GM12878 (cell line): ENCODE data around the gene ACTN3. TPM values are rescaled to one million over a fixed set of nuclear protein-coding genes. Genes with fewer than 3 reads are reported as not detected.

Experiments
- BCL11A ChIP-seq: IDR thresholded peaks from 2 replicates; pipeline ENCODE4 v1.6.1; 2011; ENCODE audit warnings: low read depth, low read length
- CREB1 ChIP-seq: IDR thresholded peaks from 2 replicates; pipeline ENCODE4 v1.6.1; 2012; ENCODE audit warnings: low read depth, mild to moderate bottlenecking, inconsistent platforms
- CREM ChIP-seq: IDR thresholded peaks from 2 replicates; pipeline ENCODE4 v1.6.1; 2014; ENCODE audit warnings: antibody characterized with exemption, low read depth
- FOS ChIP-seq: IDR thresholded peaks from 3 replicates; pipeline ENCODE4 v1.6.1; 2011; ENCODE audit warnings: borderline replicate concordance; ENCODE audit not compliant: insufficient read length; ENCODE audit errors: extremely low read depth
- NR2C1 ChIP-seq: fragments of 450-650 bp; IDR thresholded peaks from 2 replicates; pipeline ENCODE4 v1.6.1; 2017; ENCODE audit warnings: antibody characterized with exemption, mild to moderate bottlenecking, moderate library complexity
- NR2F1 ChIP-seq: fragments of 450-650 bp; conservative IDR thresholded peaks from 2 replicates; pipeline ENCODE4 v1.6.1; 2017; ENCODE audit warnings: mild to moderate bottlenecking
- PAX5 ChIP-seq: IDR thresholded peaks from 2 replicates; pipeline ENCODE4 v1.6.1; 2011; ENCODE audit warnings: low read depth, low read length, borderline replicate concordance
- POLR2A ChIP-seq: IDR thresholded peaks from 2 replicates; pipeline ENCODE4 v1.6.1; 2011; ENCODE audit warnings: low read depth, mild to moderate bottlenecking, low read length
- SUPT20H ChIP-seq: IDR thresholded peaks from 2 replicates; pipeline ENCODE4 v1.6.1; 2011; ENCODE audit warnings: low read depth, mild to moderate bottlenecking, low read length, moderate library complexity, borderline replicate concordance; ENCODE audit not compliant: control insufficient read depth
- YY1 ChIP-seq: IDR thresholded peaks from 2 replicates; pipeline ENCODE4 v1.6.1; 2011; ENCODE audit warnings: low read depth, mild to moderate bottlenecking, low read length
- ZZZ3 ChIP-seq: IDR thresholded peaks from 2 replicates; pipeline ENCODE4 v1.6.1; 2011; ENCODE audit warnings: low read depth; ENCODE audit not compliant: control insufficient read depth, insufficient read length
- polyA plus RNA-seq, 11 experiments: library from polyadenylated mRNA; depleted of rRNA in 4 of 11; unstranded in 6 of 11; stranded (reverse) in 5 of 11; fragments of >200 nt; fragmentation: Nextera tagmentation in 4 of 11; fragmentation: Illumina TruSeq in 1 of 11; extraction: Ambion mirVana in 4 of 11; extraction: Trizol in 1 of 11; gene quantifications; 1 replicate in 1 of 11; 2 replicates in 10 of 11; pipeline versions ENCODE4 v1.2.1 to v1.2.3, GENCODE V29; 2011 to 2016; ENCODE audit warnings: inconsistent platforms in 2 of 11, missing spikeins in 2 of 11, low read depth in 1 of 11
- total RNA-seq, 4 experiments: library from RNA; depleted of rRNA in 3 of 4; stranded (reverse); fragments of >200 nt in 3 of 4; fragmentation: Illumina TruSeq in 1 of 4; extraction: Trizol in 1 of 4; gene quantifications; 2 replicates each; pipeline versions ENCODE4 v1.2.1 to v1.2.3, GENCODE V29; 2013 to 2021
- TF ChIP-seq, protein P1 (sequence below): fragments of 450-650 bp; IDR thresholded peaks from 2 replicates; pipeline ENCODE4 v1.6.1; 2017; ENCODE audit warnings: mild to moderate bottlenecking, moderate library complexity
- TF ChIP-seq, protein P2 (sequence below): IDR thresholded peaks from 2 replicates; pipeline ENCODE4 v1.6.1; 2012; ENCODE audit warnings: low read depth, low read length, improper control_type of control experiment
- TF ChIP-seq, protein P3 (sequence below): fragments of 450-650 bp; IDR thresholded peaks from 2 replicates; pipeline ENCODE4 v1.6.1; 2017; ENCODE audit warnings: mild to moderate bottlenecking, moderate library complexity
- TF ChIP-seq, protein P4 (sequence below): fragments of 450-650 bp; IDR thresholded peaks from 2 replicates; pipeline ENCODE4 v1.6.1; 2014; ENCODE audit warnings: mild to moderate bottlenecking
- TF ChIP-seq, protein P5 (sequence below): fragments of 450-650 bp; IDR thresholded peaks from 2 replicates; pipeline ENCODE4 v1.6.1; 2018; ENCODE audit warnings: mild to moderate bottlenecking, low read depth, moderate library complexity; ENCODE audit not compliant: partially characterized antibody

Gene ACTN3
- total and polyA plus RNA-seq, 10 of the 15 experiments (the other 5 are each of a cell fraction or from before 2014, with no cell fraction given) = 0.06 to 0.67 (median 0.17) TPM; not detected in 3

DNA sequence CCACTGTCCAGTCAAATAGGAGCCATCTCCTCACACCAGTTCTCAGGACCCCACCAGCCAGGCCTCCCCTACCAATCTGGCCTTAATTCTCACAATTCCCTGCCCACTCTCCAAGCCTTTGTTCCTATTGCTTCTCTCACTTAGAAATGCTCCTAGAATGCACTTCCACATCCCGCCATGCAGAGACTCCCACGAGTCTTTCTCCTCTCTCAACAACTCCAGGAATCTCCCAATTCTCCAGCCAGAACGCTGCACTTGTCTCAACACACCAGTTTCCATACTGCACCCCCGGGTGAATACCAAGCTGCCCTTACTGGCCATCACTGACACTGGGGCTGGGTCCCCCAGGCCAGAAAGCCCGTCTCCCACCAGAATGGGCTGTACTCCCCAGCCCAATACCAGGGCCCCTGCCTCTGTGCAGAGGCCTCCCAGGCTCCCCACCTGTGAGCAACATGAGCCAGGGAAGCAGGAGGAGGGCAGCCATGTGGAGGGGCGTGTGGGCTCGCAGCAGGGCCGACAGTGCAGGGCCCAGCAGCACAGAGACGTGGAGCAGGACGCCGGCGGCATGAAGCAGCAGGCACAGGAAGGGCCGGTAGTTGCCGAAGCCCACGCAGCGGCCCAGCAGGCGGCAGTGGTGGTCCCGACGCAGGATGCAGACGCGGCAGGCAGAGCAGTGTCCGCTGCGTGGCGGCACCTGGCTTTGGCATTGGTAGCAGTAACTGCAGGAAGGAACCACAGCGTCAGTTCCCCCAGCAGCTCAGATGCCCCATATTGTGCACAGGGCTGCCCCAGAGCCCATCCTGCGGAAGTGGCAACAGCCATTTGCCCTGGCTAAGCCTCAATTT, 3.2 kb upstream of the ACTN3 start (continued):
- TF ChIP-seq, protein P1, sequence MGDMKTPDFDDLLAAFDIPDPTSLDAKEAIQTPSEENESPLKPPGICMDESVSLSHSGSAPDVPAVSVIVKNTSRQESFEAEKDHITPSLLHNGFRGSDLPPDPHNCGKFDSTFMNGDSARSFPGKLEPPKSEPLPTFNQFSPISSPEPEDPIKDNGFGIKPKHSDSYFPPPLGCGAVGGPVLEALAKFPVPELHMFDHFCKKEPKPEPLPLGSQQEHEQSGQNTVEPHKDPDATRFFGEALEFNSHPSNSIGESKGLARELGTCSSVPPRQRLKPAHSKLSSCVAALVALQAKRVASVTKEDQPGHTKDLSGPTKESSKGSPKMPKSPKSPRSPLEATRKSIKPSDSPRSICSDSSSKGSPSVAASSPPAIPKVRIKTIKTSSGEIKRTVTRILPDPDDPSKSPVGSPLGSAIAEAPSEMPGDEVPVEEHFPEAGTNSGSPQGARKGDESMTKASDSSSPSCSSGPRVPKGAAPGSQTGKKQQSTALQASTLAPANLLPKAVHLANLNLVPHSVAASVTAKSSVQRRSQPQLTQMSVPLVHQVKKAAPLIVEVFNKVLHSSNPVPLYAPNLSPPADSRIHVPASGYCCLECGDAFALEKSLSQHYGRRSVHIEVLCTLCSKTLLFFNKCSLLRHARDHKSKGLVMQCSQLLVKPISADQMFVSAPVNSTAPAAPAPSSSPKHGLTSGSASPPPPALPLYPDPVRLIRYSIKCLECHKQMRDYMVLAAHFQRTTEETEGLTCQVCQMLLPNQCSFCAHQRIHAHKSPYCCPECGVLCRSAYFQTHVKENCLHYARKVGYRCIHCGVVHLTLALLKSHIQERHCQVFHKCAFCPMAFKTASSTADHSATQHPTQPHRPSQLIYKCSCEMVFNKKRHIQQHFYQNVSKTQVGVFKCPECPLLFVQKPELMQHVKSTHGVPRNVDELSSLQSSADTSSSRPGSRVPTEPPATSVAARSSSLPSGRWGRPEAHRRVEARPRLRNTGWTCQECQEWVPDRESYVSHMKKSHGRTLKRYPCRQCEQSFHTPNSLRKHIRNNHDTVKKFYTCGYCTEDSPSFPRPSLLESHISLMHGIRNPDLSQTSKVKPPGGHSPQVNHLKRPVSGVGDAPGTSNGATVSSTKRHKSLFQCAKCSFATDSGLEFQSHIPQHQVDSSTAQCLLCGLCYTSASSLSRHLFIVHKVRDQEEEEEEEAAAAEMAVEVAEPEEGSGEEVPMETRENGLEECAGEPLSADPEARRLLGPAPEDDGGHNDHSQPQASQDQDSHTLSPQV = no peak
- TF ChIP-seq, protein P2, sequence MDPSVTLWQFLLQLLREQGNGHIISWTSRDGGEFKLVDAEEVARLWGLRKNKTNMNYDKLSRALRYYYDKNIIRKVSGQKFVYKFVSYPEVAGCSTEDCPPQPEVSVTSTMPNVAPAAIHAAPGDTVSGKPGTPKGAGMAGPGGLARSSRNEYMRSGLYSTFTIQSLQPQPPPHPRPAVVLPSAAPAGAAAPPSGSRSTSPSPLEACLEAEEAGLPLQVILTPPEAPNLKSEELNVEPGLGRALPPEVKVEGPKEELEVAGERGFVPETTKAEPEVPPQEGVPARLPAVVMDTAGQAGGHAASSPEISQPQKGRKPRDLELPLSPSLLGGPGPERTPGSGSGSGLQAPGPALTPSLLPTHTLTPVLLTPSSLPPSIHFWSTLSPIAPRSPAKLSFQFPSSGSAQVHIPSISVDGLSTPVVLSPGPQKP = no peak
- TF ChIP-seq NR2F1 (no peak), CREB1 (no peak), CREM (peak; percentile 59; the same call in 1 of the 2 replicates), ZZZ3 (no peak), YY1 (0 out of 2 replicates have a peak, but pooled peaks have one; percentile 18), POLR2A (peak; percentile 65), PAX5 (0 out of 2 replicates have a peak, but pooled peaks have one; percentile 45), FOS (no peak), BCL11A (no peak), NR2C1 (no peak), SUPT20H (no peak)
- TF ChIP-seq, protein P3, sequence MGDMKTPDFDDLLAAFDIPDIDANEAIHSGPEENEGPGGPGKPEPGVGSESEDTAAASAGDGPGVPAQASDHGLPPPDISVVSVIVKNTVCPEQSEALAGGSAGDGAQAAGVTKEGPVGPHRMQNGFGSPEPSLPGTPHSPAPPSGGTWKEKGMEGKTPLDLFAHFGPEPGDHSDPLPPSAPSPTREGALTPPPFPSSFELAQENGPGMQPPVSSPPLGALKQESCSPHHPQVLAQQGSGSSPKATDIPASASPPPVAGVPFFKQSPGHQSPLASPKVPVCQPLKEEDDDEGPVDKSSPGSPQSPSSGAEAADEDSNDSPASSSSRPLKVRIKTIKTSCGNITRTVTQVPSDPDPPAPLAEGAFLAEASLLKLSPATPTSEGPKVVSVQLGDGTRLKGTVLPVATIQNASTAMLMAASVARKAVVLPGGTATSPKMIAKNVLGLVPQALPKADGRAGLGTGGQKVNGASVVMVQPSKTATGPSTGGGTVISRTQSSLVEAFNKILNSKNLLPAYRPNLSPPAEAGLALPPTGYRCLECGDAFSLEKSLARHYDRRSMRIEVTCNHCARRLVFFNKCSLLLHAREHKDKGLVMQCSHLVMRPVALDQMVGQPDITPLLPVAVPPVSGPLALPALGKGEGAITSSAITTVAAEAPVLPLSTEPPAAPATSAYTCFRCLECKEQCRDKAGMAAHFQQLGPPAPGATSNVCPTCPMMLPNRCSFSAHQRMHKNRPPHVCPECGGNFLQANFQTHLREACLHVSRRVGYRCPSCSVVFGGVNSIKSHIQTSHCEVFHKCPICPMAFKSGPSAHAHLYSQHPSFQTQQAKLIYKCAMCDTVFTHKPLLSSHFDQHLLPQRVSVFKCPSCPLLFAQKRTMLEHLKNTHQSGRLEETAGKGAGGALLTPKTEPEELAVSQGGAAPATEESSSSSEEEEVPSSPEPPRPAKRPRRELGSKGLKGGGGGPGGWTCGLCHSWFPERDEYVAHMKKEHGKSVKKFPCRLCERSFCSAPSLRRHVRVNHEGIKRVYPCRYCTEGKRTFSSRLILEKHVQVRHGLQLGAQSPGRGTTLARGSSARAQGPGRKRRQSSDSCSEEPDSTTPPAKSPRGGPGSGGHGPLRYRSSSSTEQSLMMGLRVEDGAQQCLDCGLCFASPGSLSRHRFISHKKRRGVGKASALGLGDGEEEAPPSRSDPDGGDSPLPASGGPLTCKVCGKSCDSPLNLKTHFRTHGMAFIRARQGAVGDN = peak; percentile 59; the same call in 1 of the 2 replicates
- TF ChIP-seq, protein P4, sequence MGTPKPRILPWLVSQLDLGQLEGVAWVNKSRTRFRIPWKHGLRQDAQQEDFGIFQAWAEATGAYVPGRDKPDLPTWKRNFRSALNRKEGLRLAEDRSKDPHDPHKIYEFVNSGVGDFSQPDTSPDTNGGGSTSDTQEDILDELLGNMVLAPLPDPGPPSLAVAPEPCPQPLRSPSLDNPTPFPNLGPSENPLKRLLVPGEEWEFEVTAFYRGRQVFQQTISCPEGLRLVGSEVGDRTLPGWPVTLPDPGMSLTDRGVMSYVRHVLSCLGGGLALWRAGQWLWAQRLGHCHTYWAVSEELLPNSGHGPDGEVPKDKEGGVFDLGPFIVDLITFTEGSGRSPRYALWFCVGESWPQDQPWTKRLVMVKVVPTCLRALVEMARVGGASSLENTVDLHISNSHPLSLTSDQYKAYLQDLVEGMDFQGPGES = no peak
- TF ChIP-seq, protein P5, sequence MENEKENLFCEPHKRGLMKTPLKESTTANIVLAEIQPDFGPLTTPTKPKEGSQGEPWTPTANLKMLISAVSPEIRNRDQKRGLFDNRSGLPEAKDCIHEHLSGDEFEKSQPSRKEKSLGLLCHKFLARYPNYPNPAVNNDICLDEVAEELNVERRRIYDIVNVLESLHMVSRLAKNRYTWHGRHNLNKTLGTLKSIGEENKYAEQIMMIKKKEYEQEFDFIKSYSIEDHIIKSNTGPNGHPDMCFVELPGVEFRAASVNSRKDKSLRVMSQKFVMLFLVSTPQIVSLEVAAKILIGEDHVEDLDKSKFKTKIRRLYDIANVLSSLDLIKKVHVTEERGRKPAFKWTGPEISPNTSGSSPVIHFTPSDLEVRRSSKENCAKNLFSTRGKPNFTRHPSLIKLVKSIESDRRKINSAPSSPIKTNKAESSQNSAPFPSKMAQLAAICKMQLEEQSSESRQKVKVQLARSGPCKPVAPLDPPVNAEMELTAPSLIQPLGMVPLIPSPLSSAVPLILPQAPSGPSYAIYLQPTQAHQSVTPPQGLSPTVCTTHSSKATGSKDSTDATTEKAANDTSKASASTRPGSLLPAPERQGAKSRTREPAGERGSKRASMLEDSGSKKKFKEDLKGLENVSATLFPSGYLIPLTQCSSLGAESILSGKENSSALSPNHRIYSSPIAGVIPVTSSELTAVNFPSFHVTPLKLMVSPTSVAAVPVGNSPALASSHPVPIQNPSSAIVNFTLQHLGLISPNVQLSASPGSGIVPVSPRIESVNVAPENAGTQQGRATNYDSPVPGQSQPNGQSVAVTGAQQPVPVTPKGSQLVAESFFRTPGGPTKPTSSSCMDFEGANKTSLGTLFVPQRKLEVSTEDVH = no peak
